Activated CD8-positive, alpha-beta memory T cell treated with anti-CD3 and anti-CD28 coated beads, Interleukin-2, amount 50 U/mL, for 48 hours (primary cell): ENCODE data around the gene CNKSR2.

ENCODE experiments used
- DNase-seq: peaks from one replicate; pipeline ENCODE4 v3.0.0-alpha.2; 2020

Gene CNKSR2

GRCh38 chrX:21620234-21620633, 246.0 kb downstream of the CNKSR2 start:
- DNase-seq: no peak

- no peak for DNase-seq
Measured at GRCh38 chrX:21623778-21624501, 249.7 kb downstream of the CNKSR2 start.

GRCh38 chrX:21632027-21632426, 257.8 kb downstream of the CNKSR2 start:
- no peak for DNase-seq

- DNase-seq: no peak
Measured at GRCh38 chrX:21638311-21638710, 264.1 kb downstream of the CNKSR2 start.

DNA sequence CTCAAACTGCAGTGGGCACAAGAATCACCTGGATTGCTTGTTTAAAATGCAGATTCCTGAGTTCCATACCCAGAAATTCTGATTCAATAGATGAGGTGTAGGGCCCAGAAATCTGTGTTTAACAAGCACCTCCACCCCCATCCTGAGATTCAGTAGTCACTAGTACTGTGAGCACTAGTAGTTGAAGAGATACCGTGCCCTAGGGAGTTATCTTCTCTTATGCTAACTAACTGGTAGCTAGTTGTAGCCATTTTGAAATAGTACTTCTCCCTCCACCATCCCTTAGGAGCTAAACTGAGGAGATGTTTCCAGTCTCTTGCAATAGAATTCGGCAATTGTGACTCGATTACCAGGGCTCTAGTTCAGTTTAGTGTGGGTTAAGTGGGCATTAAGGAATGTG, 265.6 kb downstream of the CNKSR2 start:
- DNase-seq: no peak

GRCh38 chrX:21645431-21645830, 271.2 kb downstream of the CNKSR2 start:
- no peak for DNase-seq

DNA sequence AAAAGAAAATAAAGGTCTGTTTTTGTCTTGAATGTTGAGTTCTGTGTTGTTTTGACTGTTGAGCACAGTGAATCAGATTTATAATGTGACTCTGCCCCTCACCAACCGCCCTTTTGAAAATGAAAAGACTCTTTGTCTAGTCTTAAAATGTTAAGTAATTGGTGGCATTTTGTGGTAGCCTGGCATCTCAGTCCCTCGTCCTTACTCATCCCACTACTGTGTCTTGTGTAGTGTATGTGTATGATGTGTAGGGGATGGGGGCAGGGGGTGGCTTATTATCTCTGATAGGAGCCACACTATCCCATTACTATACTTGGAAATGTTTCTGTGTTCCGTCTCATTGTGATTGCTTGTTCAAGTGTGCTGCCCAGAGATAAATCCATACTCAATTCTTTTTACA, 271.7 kb downstream of the CNKSR2 start:
- no peak for DNase-seq

- DNase-seq: no peak
Measured at GRCh38 chrX:21655901-21656586, 281.8 kb downstream of the CNKSR2 start.

GRCh38 chrX:21656587-21657317, 282.5 kb downstream of the CNKSR2 start:
- peak; percentile 44 for DNase-seq

DNA sequence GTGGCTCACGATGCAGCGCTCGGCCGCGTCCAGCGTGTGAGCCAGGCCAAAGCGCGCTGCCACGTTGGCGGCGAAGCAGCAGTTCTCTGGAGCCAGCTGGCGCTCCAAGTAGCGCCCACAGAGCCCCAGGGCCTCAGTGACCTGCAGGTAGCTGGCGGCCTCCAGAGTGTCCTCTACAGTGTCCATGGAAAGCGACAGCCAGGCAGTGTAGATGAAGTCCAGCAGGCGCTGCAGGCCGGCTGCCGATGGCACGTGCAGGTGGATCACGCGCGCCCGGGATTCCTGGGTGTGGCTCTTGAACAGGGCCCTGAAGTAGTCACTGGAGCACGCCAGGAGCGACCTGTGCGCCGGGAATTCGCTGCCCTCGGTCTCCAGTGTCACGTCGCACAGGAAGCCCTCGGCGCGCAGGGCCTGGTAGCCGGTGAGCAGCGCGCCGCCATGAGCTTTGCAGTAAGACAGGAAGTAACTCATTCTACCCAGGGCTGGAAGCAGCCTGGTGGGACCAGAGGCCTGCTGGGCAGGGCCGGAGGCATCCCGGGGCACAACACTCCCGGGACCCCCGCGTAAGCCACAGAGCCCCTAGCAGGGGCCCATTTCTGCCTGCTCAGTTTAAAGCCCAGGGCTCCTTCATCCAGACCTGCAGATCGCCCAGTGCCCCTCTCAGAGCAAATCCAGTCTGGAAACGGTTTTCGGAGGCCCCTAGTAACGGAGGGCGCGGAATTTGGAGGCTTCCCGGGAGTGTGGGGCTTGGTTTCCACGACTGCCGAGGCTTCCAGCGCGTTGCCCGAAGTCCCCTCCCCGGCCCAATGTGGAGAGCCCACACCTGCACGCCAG, 283.3 kb downstream of the CNKSR2 start:
- DNase-seq: peak; percentile 44

- peak; percentile 51 for DNase-seq
Measured at GRCh38 chrX:21658152-21658737, 284.0 kb downstream of the CNKSR2 start, which contains the start of gene KLHL34. Gene KLHL34 (minus strand): TSS chrX:21658330. CDS start chrX:21657788, 542 bp downstream.

DNA sequence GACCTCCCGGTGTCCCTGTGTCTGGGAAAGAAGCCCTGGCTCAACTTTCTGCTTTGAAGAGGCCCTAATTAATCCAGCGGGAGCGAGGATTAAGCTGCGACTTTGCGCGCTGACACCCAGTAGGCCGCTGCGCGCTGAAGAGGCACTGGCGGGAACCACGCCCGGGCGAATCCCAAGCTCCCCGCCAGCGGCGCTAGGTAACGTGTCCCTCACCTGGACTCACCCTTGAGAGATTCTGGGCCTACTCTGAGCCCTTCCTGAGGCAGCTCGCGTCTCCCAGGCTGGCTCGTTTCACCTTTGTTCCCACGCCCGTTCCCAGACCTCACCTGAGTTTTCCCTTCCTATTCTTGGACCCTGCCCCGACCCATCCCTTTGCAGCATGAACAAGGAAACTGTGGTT, 284.5 kb downstream of the CNKSR2 start:
- no peak for DNase-seq

DNA sequence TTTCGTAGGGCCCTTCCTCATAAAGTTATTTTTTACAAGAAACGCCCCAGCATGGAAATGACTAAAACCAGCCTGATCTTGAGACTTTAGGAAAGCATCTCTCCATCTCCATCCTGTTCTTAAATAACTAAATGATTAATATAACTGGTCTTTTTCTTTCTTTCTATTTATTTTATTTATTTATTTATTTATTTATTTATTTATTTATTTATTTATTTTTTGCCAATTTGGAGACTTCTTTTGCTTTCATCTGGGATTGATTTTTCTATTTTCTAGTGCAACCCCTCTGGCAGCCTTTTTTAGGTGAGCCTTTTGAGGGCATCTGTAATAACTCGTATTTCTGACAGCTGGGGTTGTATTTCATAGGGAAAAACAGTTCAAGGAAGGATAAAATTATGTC, 285.1 kb downstream of the CNKSR2 start:
- DNase-seq: no peak

DNA sequence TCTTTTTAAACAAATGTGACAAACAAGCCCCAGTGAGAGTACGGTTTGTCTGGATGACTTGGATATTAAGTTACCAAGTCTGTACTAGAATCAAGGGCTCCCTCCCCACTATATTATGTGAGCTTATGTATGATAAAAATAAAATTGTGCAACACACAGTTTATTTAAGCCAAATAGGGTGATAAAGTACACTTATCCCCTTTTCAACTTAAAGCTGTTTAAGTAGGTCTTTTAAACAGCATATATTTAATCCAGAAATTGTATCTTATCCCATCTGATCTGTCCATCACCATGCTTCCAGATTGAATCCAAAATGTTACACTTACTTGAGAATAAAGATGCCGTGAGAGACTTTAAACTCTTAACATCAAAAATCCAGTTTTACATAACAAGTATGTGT, 285.9 kb downstream of the CNKSR2 start:
- no peak for DNase-seq

DNA sequence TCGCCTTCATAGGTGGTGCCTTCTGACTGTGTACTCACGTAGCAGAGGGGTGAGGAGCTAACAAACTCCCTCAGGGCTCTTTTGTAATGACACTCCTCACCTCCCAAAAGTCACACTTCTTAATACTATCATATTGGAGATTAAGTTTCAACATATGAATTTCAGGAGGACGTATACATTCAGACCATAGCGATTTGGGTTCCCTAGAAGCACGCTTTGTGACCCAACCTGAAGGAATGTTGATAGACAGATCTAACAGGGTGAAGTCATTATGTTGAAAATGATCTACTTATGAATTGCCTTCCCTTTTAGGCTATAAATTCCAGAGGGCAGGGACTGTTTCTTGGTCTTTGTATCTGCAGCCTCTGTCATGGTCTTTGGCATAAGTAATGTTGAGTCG, 287.1 kb downstream of the CNKSR2 start:
- DNase-seq: no peak

DNA sequence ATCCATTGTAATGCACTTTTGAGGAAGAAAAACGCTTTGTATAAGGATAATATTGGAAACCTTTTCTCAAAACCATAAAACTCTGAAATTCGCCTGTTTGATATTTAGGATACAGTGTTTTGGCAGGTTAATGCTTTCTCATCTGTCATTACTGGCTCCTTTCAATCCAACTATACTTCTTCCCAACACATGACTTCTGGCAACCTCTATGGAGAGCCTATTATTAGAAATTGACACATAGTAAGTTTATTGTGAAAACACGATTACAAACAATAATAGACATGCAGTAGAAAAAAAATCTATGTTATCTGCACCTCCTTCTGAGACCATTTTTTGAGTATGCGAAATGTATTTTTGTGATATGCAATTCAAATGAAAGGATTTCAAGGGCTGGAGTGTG, 288.5 kb downstream of the CNKSR2 start:
- no peak for DNase-seq

DNA sequence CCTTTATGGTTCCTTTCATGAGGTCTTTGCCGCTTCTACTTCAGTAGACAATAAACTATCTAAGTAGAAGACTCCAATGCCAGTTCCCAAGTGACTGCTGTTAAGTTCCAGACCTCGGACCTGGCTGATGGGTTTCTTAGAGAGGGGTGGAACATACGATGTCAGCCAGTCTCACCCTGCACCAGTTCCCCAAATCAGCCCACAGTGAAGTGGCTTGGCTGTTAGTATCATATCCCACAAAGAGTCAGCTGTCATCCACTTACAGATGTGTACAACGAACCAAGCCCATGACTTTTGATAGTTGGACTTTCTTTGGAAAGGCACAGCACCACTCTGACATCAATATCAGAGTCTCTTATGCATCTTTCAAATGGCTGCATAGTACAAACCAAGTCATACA, 292.0 kb downstream of the CNKSR2 start:
- DNase-seq: no peak

DNA sequence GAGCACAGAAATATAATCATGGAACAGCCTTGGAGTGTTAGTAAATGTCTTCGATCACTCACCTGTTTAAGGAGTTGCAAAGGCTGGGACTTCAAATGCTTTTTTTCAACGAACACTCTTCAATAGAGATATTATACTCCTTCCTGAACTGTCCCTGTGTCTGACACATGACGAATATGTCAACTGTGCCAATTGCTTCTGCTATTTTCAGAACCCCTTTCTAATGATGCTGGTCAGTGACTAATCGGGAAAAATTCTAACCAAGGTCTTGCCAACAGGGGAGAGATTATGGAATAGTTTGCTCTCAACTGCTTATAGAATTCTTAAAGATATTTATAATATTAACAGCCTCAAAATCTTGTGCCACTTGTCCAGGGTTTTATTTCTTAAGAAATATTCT, 292.5 kb downstream of the CNKSR2 start:
- DNase-seq: no peak

DNA sequence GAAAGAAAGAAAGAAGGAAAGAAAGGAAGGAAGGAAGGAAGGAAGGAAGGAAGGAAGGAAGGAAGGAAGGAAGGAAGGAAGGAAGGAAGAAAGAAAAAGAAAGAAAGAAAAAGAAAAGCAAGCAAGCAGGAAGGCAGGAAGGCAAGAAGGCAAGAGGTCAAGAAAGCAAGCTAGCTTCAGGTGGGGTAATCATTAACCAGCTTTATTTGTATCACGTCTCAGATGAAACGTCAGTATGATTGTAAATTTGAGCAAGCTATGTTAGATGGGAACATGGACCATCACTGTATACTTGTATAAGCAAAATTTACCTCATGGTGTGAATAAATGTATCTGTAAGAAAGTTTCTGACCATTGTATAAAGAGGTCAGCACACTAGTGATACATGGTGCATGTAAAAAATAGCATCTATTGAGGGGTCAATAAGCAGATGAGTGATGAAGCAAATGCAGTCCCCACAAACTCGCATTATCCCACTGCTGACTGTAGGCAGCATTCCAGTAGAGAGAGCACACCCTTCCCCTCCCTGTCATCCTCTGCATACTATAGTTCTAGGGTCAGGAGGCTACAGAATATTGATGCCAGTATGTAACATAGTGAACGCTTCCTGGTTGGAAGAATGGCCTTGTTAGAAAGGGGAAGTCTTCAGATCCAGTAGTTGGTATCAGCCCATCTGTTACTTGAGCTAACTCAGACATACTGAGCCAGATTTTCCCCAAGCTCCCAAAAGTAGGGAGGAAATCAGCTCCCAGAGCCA, 300.4 kb downstream of the CNKSR2 start:
- DNase-seq: no peak

DNA sequence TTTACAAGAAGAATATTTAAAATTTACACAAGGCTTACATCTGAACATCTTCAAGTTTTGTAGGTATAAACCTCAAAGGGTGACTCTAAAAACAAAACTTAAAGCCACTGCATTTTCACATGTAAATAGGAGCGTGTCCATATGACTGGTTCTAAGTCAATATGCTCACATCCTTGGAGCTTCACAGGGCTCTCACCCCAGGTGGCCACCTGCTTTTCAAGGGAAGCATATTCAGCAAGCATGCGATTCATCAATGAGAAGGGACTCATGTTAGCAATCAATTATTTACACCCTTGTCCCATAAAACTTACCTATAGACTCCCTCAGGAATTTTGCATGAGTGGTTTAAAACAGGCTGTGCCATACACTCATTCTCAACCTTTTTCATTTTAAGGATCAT, 301.7 kb downstream of the CNKSR2 start:
- DNase-seq: no peak

DNA sequence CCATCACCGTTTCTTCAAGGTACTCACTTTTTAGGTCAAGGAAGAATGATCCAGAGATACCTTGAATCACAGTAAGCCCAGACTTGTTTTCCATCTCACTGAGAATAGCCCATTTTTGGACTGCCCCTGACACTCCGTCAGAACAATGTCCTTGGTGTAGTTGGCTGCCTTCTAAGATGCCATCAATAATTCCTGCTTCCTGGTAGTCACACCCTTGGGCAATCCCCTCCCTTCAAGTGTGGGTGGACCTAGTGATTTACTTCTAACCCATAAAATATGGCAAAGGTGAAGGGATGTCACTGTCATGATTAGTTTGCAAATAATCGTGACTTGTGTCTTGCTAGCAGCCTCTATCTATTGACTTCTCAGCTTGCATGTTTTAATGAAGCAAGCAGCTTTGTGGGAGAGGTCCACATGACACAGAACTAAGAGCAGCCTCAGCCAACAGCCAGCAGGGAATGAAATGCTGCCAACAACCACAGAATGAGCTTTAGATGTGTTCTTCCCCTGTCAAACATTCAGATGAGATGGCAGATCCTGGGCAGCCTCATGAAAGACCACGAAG, 303.9 kb downstream of the CNKSR2 start:
- no peak for DNase-seq
